Medulla oblongata (tissue), 1 donor: ENCODE measurements around the gene LHX4.
"Not testable (repeated sequence)": the region's sequence is repeated elsewhere in the genome, so short reads cannot be mapped to it uniquely, and the experiment has no call there.

ENCODE experiments used
- DNase-seq: peaks from one replicate; pipeline ENCODE4 v3.0.0-alpha.2; 2015; ENCODE audit errors: extremely low spot score

The LHX4 gene

GRCh38 chr1:180197231-180197630 lies 32.8 kb upstream of the LHX4 start:
- no peak for DNase-seq

- DNase-seq, result no peak
Observed at GRCh38 chr1:180198196-180198595, 31.9 kb upstream of the LHX4 start.

- DNase-seq, result no peak
Observed at GRCh38 chr1:180198611-180199010, 31.5 kb upstream of the LHX4 start.

DNA sequence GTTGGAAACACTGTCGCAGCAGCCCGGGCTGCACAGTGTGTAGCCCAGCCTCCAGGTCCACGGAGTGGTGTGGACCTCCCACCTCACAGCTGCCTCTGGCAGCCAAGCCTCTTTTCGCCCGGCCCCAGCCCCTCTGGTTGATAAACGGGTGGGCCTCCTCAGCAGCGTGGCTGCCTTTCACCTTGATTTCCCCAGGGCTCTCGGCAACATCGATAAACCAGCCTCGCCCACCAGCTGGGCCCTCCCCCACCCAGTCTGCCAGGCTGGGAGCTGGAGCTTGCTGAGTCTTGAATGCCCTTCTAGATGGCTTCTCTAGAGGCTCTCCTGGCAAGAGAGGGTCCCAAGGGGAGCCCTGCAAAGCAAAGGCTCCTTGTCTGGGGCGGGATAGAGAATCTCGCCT lies 31.0 kb upstream of the LHX4 start:
- DNase-seq, result no peak

GRCh38 chr1:180201451-180202200 lies 28.4 kb upstream of the LHX4 start:
- no peak for DNase-seq

- DNase-seq, result not testable (repeated sequence)
Observed at GRCh38 chr1:180202588-180202987, 27.5 kb upstream of the LHX4 start.

DNA sequence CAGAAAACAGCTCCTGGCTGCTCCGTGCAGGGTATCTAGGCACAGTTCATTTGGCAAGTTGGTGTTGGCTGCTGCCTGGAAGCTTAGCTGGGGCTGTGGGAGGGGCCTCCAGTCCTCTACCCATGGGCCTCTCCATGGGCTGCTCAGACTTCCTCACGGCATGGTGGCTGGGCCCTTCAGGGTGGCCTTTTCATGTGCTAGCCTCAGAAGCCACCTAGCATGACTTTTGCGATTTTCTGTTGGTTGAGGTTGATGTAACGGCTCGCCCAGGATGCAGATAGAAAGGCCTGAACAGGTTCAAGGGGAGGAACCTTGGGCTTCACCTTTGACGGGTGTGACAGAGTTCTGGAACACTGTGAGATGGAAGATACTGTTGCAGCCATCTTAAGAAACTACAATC lies 25.8 kb upstream of the LHX4 start:
- DNase-seq, result no peak

GRCh38 chr1:180206581-180206980 lies 23.5 kb upstream of the LHX4 start:
- no peak for DNase-seq

DNA sequence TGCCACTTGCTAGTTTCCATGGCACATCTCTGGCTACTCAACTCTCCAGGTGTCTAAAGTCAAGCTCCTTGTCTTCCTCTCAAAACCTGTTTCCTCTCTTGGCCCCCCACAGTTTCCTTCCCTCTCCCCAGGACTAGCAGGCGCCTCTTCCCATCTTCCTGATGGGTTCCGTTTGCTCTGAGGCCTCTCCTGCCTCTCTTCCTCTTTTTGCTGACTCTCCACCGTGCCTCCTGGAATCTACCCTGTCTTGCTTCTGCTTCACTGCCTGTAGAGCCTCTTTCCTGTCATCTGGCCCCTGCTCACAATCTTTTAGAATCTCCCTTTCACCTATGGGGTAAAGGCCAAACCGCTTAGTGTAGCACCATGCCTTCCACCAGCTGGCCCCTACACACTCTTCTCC lies 21.8 kb upstream of the LHX4 start:
- no peak for DNase-seq

- DNase-seq, result peak; percentile 26
Observed at GRCh38 chr1:180210008-180210620, 19.9 kb upstream of the LHX4 start.

DNA sequence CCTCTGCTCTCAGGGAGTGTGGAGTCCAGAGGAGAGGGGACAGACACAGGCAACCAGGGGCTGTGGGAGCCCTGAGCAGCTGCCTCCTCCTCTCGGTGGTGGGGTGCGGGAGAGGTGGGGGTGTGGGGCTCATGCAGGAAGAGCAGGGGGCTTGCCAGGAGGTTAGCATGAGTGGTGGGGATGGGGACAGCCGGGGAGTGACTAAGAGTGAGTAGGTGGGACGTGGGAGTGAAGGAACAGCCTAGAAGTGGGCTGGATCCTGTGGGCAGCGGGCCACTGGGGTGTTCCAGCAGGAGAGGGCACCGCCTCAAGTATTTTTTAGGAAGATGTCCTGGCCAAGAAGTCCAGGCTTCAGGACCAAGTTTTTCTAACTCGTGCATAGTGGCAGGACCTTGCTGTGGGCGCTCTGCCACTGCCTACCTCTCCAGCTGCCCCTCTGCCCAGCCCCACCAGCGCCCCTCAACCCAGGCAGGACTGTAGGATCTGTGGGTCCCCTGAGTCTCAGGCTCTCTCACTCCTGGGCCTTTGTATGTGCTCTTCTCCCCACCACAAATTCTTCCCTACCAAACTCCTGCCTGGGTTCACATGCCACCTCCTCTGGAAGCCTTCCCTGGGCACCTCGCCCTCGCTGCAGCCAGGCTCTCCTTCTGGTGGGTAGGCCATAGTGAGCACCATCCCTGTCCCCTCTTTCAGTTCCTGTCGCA lies 18.8 kb upstream of the LHX4 start:
- no peak for DNase-seq

GRCh38 chr1:180211860-180212229 lies 18.2 kb upstream of the LHX4 start:
- DNase-seq, result no peak

- DNase-seq, result peak; percentile 68
Observed at GRCh38 chr1:180213401-180214170, 16.5 kb upstream of the LHX4 start.

- no peak for DNase-seq
Observed at GRCh38 chr1:180215856-180216625, 14.0 kb upstream of the LHX4 start.

- DNase-seq, result no peak
Observed at GRCh38 chr1:180217006-180217405, 13.1 kb upstream of the LHX4 start.

GRCh38 chr1:180218806-180219765 lies 11.0 kb upstream of the LHX4 start:
- DNase-seq, result no peak

DNA sequence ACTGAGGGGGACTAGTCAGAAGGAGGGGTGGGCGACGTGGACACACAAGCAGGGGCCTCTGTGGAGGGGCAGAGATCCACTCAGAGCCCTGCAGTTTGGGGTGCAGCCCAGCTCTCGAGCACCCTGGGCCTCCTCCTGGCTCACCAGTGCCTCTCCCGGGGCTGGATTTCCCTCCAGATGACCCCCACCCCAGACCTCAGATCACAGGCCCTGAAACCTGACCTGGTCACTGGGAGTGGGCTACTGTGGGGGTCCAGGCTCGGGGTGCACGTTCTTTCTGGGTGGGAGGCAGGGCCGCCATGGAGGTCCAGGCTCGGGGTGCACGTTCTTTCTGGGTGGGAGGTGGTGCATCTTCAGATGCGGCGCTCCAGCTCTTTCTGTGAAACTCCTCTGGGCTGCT lies 10.3 kb upstream of the LHX4 start:
- no peak for DNase-seq

GRCh38 chr1:180221462-180221861 lies 8.6 kb upstream of the LHX4 start:
- DNase-seq, result no peak

- DNase-seq, result no peak
Observed at GRCh38 chr1:180224902-180225301, 5.2 kb upstream of the LHX4 start.

- DNase-seq, result no peak
Observed at GRCh38 chr1:180225403-180225802, 4.7 kb upstream of the LHX4 start.
